SKM-1 (cell line): ENCODE results near the gene CD40LG.

Experiments
- DNase-seq: peaks from one replicate; lab custom pipeline; 2025; ENCODE audit not compliant: unreplicated experiment; lab: John Stamatoyannopoulos, UW

CD40LG gene

DNA sequence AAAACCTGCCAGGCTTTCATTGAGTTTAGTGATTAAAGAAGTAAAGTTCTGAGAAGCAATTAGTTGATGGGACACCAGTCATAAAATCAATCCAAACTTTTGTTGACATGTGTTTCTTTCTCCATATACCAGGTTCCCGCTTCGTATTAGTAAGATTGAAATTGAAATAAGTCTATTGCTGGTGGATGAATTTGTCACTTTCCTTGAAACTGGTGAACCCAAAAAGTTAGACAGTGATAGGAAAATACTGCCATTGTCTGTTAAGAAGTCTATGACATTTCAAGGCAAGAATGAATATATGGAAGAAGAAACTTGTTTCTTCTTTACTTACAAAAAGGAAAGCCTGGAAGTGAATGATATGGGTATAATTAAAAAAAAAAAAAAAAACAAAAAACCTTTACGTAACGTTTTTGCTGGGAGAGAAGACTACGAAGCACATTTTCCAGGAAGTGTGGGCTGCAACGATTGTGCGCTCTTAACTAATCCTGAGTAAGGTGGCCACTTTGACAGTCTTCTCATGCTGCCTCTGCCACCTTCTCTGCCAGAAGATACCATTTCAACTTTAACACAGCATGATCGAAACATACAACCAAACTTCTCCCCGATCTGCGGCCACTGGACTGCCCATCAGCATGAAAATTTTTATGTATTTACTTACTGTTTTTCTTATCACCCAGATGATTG lies at the start of gene CD40LG:
CD40LG (plus strand) TSS at position 482 of the 684 bp plus-strand sequence; CDS start at position 573, 91 bp downstream.
- DNase-seq, result no peak

DNA sequence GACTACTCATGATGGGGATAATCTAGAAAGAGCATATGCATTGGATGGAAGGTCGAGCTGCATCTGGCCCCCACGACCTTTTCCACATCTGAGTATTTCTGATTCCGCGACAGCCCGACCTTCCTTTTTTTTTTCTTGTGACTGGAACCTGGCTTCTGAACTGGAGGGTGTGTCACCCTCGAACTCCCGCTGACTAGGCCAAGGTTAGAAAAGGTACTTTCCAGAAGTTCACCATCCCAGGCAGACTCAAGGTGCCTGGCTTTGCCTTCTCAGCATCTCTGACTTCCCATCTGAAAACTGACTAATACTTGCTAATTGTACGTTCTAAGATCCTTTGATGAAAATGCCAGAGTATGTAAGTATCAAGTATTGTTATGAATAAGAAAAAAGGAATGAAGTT lies 49.3 kb upstream of the CD40LG start:
- DNase-seq, result no peak

DNA sequence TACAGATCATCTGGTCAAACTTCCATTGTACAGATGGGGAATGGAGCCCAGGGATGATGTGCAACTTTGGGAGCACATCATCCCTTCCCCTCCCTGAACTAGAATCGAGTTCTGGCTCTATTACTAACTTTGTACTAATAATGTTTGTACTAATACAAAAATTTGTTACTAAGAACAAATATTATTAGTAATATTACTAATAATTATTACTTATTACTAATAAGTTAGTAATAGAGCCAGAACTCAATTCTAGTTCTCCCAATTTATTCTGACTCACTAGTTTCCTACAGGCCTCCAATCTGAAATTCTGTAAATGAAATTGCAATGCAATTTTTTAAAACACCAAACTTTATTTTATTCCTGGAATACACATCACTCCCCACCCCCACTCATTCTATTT lies 47.9 kb upstream of the CD40LG start:
- no peak for DNase-seq

DNA sequence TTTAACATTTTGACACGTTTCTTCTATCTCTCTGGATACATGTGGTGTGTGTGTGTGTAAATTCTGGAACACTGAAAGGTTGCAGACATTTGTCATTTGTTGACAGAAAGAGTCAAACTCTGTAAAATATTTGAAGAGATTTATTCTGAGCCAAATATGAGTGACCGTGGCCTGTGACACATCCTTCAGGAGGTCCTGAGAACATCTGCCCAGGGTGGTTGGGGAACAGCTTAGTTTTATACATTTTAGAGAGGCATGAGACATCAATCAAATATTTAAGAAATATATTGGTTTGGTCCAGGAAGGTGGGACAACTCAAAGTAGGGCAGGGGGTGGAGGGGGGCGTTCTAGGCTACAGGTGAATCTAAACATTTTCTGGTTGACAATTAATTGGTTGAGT lies 40.7 kb upstream of the CD40LG start:
- no peak for DNase-seq

DNA sequence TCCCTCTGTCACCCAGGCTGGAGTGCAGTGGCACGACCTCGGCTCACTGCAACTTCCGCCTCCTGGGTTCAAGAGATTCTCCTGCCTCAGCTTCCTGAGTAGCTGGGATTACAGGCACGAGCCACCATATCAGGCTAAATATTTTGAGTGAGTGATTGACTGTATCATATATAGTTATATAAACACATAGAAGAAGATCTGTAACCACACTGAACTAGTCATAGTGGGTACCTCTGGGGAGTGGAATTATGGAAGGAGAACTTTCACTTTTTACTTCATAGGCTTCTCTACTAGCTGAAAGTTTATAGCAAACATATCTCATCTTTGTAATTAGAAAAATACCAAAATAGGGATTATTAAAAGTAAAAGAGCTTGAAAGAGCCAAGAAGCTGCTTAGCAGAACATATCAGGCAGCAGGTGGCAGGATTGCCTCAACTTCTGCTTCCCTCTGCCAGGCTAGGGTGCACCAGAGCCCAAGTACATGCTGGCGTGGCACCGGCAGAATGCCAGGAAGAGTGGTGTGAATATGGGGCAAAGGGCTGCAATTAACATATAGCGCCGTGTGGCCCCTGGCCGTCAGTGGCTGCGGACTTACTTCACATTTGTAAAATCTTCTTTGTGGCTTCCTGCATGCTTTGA lies 39.5 kb upstream of the CD40LG start:
- no peak for DNase-seq

DNA sequence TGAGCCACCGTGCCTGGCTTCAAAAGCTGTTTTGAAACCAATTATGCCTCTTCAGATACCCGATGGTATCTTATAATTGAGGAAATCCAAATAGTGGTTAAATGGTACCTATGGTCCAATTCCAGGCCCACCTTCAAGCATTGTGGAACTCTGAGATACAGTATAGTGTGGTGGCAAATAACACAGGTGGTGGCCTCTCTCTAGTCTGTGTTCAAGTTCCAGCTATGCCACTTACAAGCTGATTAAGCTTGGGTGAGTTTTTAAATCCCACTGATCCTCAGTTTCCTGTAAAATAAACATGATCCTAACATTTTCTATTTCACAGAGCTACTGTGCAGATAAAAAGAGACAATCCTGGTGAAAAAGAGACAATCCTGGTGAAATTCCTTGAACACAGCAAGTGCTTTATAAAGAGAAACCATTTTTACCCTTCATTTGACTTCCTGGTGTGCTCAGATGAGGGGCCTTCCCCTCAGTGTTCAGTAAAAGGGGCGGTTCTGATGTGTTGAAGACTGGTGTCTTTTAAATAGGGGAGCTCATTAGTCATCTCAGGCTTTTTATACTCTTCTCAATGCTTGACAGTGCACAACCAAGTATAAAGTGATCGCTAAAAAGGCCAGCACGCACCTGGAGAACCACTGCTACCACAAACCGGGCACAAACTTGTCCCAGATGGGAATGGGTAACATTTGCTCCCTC lies 30.8 kb upstream of the CD40LG start:
- DNase-seq, result no peak

DNA sequence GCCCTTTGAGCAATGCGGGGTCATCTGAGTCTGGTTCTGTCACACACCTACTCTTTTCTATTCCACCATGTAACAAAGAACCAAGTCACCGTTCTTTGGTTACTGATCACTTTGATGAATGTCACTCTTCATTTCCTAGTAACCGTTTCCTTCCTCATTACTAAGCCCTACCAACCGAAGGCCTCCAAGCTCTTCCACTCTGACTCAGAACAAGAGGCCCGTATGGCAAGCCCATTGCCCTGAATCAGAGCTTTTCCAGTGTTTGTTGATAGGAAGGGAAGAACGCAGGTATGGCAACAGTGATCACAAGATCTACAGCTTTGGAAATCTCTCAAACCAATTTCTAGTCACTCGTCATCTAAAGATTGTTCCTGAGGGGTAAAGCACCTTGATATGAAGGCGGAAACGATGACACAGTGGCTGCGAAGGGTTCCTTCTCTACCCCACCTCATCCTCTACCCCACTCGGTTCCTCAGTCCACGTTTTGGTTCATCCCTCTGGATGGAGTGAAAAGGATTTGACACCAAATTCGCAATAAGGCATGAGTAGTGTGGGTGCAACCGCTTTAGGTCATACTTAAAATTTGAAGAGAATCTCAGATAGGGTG lies 28.0 kb upstream of the CD40LG start:
- DNase-seq, result no peak

DNA sequence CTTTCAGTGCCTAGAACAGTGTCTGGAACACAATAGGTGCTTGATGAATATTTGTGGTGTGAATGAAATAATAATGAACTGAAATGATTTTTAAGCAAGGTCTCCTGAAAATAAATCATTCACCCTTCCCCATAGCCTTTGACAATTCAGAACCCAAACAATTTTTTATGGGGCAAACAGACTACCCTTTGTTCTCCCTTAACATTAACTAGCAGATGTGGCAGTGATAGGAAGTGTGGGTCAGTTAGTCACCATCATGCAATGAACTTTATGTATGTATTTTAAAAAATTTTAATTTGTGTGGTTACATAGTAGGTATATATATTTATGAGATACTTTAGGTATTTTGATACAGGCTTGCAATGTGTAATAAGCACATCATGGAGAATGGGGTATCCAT lies 27.2 kb upstream of the CD40LG start:
- no peak for DNase-seq

DNA sequence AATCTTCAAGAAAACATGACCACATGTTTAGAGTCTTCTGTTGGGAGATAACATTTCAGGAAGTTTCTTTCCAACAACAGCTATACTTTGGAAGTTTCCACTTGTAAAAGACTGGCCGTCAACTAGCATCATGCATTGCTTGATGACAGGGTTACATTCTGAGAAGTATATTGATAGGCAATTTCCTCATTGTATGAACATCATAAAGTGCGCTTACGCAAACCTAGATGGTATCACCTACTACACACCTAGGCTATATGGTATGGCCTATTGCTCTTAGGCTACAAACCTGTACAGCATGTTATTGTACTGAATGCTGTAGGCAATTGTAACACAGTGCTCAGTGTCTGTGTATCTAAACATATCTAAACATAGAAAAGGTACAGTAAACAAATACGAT lies 25.4 kb upstream of the CD40LG start:
- DNase-seq, result no peak

DNA sequence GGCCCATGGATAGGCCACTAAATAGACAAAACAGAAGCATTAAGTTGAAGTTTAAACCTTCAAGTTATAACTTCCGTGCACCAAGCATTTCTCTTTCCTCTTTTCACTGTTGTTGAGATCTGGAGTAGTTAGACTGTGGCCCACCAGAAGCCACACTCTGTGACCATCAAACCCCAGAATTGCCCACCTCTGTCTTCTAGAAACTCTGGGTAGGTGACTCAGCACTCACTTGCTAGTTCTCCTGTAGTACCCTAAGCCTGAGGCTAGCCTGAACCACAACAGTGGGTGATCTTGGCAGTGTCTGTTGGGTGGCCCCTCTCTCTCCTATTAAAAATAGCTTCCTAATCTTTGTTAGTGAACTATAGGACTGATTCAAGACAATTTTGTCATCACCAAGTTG lies 24.6 kb upstream of the CD40LG start:
- no peak for DNase-seq

DNA sequence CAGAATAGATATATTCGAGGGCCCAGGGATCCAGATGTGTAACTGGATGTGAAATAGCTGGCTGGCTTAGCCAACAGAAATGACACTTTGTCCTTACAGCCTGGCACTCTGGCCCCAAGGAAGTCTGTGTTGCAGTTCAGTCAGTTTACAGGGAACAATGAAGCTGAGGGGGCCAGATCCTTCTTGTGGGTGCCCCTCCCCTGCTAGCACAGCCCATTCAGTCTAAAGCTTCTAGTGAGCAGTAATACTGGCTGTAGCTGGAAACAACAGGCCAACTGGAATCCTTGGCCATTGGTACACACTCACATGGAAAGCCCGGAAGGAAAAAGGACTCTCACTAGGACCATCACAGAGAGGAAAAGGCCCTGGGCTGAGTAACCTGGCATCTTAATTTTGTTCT lies 22.7 kb upstream of the CD40LG start:
- no peak for DNase-seq

DNA sequence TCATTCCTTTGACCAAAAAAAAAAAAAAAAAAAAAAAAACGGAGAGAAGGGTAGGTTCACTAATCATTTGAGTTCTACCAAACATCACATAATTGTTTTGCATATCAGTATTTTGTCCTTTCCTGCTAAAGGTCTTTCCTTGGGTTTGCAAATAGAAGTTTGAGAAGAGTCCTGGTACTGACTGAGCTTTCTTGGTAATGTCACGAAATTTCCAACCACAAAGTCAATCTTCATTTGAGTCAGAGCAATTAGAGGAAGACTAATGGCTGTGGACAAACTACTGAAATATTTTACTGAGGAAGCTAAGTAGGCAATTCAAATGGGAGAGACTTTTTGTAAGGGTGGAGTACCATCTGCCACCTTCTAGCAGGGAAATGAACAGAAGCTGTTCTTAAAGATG lies 21.7 kb upstream of the CD40LG start:
- no peak for DNase-seq

DNA sequence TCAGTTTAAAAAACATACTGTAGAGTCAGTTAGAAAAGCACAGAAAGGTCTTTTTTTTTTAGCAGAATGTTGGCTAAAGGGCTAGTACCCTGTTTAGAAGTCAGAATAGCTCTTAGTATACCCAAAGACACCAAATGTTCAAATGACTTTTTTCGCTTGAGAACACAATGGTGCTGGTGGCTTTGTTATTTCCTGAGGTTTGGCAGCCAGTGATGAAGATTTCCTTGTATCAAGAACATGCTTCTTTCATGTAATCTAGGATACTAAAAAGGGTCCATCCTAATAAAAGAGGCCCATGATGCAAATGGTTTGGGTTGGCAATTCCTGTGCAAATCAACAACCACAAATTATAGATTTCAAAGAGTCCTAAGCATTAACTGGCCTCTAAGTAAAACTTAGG lies 21.1 kb upstream of the CD40LG start:
- no peak for DNase-seq

DNA sequence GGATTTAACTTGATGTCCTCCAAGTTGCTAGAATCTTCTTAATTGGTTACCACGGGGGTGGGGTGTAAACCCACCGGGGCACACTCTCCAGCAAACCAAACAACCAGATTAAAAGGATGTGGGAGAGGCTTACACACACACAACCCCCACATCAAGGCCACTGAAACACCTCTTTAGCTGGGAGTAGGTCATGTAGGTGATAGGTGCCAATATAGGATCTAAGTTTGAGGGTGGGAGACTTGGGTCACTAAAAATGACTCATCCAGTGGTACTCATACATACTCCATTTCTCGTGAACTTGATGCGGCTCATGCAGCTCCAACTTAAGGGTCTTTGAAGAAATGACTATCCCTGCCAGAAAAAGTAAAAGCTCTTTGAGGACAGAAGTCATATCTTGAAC lies 20.5 kb upstream of the CD40LG start:
- no peak for DNase-seq

DNA sequence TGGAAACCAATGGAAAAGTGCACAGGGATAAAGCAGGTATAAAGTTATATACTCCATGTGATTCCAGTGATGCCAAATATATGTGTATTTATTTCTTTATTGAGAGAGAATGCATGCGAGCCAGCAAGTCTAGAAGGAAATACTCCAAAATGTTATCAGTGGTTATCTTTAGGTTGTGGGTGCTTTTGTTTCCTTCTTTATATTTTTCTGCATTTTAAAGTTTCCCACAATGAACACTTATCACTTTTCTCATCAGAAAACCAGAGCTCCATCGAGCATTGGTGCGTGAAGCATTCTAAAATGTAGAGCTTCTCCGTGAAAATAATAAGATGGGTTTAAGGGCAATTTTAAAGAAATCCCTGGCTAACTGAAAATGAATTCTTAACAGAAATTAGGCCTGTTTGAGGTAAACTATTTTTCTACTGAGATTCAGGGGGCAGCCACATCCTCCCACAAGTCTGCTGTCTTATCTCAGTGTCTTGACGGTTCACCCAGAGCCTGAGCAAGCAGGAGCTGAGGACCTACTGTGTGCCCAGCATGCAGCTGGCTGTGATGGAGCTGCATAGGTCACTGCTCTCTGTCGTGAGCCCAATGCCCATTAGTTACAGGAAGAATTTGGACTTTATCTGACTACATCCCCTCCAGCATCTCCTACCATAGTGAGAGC lies 18.7 kb upstream of the CD40LG start:
- DNase-seq, result no peak

DNA sequence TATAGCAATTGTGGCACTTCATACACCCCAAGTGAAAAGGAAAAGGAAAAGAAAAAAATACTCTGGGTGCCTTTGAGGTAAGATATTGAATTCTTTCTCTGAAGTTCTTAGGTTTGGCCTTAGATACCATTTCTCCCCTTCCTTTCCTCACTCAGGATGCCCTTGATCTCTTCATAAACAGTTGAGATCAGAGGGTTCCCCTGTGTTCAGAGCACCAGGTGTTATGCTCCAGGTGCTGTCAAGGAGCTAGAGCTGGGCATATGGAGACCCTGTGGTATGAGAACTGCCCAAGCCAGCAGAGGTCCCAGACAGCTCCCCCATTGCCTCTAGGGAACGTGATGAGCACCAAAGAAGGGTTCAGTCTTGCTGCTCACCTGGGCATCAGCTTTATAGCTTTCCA lies 17.1 kb upstream of the CD40LG start:
- DNase-seq, result no peak

DNA sequence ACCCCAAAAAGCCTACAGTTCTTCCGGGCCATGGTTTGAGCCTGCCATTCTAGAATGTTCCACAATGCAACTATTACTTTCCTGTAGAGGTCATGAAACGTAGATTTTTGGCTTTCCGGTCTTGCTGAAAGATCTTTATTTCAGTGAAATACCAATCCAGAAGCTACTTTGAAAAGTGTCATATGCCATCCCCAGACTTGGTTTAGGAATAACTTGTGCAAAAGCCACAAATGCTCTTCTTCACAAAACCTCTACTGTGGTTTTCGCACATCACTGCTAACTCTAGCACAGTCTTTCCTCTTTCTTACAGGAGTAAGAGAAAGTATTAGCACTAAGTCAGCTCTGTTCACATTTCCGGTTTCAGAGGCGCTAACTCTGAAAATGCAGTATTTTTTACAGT lies 12.7 kb upstream of the CD40LG start:
- DNase-seq, result no peak

DNA sequence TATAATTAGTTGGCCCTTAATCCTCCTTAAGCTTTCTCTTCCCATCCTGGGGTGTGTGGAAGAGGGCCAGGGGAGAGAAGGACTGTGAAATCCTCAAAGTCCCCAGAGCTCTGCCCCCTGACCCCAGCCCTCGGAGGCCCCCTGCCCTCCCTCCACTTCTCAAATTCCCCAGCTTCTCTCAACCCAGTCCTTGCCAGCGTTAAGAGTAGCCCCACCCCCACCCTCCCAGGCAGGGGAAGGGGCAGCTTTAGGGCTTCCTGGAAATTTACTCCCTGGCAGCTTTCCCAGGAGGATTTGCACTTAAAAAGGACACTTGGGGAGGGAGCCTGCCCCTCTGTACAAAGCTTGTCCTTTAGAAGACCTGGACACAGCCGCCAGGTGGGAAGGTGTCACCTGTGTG lies 11.8 kb upstream of the CD40LG start:
- no peak for DNase-seq

DNA sequence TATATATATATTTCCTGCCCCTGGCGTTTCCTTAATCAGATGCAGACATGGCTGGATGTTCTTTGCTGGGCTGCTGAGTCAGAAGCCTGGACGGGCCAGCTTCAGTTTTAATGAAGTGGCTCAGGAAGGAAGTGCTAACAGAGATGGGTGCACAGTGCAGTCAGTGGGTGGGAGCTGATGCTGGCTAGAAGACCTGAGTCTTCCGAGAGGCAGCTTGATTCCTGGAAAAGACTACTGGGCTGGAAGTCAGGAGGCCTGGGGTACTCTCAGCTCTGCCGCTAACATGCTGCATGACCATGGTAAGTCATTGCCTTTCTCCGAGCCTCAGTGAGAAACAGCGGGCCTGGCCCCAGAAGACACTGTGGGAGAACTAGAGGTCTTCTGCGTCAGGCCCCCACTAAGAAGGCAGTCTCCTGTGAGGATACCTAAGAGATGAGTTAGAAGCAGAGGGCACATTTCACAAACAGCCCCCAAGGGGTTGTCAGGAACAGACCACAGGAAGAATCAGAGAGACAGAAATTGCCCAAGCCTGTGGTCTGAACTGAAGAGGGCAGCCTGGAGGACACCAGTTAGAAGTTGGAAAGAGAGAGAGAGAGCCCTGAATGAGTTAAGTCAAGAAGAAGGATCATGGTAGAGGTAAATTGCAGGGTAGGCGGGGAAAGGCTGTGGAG lies 8.3 kb upstream of the CD40LG start:
- DNase-seq, result no peak

DNA sequence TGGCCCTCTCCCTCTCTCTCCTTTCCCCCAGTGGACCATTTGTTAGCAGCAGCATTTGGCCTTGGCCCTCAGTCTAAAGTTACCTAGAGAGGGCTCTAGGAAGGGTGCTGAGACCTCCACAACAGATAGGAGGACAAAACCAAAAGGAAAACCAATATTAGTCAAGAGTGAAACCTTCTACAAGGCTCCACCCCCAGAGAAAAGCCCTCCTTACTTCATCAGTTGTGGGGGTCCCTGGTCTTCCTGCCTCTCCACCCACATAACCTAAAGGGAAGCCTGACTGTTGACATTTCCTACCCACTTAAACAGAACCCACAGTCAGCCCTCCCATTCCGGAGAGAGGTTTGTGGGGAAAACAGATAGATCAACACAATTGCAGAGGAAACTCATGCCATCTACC lies 4.7 kb upstream of the CD40LG start:
- no peak for DNase-seq
